ENCODE measurements around the gene ARHGEF1.

The ARHGEF1 gene

DNA sequence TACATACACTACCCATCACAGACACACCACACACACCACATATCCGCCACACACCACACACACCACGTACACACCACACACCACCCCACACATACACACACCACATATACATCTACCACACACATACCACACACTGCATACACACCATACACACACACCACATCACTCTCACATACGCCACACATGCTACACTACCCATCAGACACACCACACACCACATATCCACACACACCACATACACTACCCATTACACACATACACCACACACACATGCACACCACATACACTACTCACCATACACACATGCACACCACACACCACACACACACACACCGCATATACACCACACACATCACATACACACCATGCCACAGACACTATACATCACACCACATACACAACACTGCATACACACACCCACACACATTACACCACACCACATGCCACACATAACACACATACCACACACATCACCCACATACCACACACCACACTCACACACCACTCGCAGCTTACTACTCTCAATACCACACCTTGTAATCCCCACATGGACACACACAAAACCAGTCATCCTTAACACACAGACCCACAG is 35.8 kb downstream of the ARHGEF1 start:
- Histone ChIP-seq H3K9me3 (ENCODE audit: control insufficient read depth in 2 of 2, low read length in 2 of 2) (no peaks in the 10 kb centered on the region), H3K36me3 (ENCODE audit: control insufficient read depth in 2 of 2, insufficient read depth in 2 of 2, low read length in 2 of 2) (peaks cover 0 to 2% of the 10 kb centered on the region in 2 donors), H3K9ac (ENCODE audit: low read depth in 1 of 2, low read length in 2 of 2) (no peak overlapping the region), H3K4me3 (ENCODE audit: low read length in 2 of 2) (no peak overlapping the region), H3K4me1 (ENCODE audit: control insufficient read depth in 2 of 2, insufficient read depth in 2 of 2, low read length in 2 of 2) (peaks cover 0 to 5% of the 10 kb centered on the region in 2 donors), H3K27ac (ENCODE audit: low read depth in 2 of 2, low read length in 2 of 2) (no peak overlapping the region), H3K27me3 (ENCODE audit: control insufficient read depth in 2 of 2, insufficient read depth in 2 of 2, low read length in 2 of 2) (peaks cover 35 to 46% of the 10 kb centered on the region in 2 donors)

DNA sequence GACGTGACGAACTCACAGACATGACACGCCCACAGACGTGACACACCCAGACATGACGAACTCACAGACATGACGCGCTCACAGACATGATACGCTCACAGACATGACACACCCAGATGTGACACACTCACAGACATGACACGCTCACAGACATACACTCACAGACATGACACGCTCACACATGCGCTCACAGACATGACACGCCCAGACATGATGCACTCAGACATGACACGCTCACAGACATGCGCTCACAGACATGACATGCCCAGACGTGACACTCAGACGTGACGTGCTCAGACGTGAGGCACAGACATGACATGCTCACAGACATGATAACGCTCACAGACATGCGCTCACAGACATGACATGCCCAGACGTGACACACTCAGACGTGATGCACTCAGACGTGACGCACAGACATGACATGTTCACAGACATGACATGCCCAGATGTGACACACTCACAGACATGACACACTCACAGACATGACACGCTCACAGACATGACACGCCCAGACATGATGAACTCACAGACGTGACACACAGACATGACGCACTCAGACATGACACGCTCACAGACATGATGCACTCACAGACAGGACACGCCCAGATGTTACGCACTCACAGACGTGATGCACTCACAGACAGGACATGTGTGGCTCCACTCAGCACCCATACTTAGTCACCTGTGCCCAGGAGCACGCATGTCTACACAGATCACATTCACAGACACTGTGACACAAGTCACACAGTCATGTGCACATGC is 37.1 kb downstream of the ARHGEF1 start:
- Histone ChIP-seq H3K4me3 (ENCODE audit: low read length in 2 of 2) (no peak overlapping the region), H3K27ac (ENCODE audit: low read depth in 2 of 2, low read length in 2 of 2) (no peak overlapping the region), H3K4me1 (ENCODE audit: control insufficient read depth in 2 of 2, insufficient read depth in 2 of 2, low read length in 2 of 2) (peaks cover 0 to 4% of the 10 kb centered on the region in 2 donors), H3K9ac (ENCODE audit: low read depth in 1 of 2, low read length in 2 of 2) (no peak overlapping the region), H3K9me3 (ENCODE audit: control insufficient read depth in 2 of 2, low read length in 2 of 2) (no peaks in the 10 kb centered on the region), H3K27me3 (ENCODE audit: control insufficient read depth in 2 of 2, insufficient read depth in 2 of 2, low read length in 2 of 2) (peaks cover 31 to 43% of the 10 kb centered on the region in 2 donors), H3K36me3 (ENCODE audit: control insufficient read depth in 2 of 2, insufficient read depth in 2 of 2, low read length in 2 of 2) (peaks cover 0 to 2% of the 10 kb centered on the region in 2 donors)

DNA sequence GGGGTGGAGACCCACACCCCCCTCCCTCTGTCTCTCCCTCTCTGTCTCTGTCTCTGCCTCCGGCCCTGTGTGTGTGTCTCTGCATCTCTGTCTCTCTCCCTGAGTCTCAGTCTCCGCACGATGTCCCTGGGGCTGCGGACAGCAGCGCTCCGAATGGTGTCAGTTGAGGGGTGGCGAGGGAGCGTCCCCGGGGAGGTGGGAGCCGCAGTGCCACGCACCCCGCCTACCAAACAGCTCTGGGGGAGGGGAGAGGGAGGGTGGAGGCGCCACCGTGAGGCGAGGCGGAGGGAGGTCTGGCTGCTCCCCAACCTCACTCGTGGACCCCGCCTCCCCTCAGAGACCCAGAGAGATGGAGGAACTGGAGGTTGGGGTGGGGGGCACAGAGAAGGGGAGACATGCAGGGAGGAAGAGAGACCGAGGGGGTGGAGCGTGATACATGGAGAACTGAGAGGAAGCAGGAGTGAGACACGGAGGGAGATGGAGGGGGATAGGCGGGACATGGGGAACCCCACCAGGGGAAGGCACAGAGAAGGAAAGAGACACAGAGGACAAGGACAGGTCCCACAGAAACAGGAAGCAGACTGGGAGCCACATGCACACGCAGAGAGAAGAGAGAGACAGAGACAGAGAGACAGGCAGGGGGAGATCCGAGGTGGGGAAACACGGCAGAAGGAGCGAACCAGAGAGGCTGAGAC is 38.0 kb downstream of the ARHGEF1 start:
- H3K4me3 ChIP-seq (ENCODE audit: low read length in 2 of 2): no peak overlapping the region
- peaks cover 33 to 42% of the 10 kb centered on the region in 2 donors for H3K27me3 ChIP-seq (ENCODE audit: control insufficient read depth in 2 of 2, insufficient read depth in 2 of 2, low read length in 2 of 2)
- H3K27ac ChIP-seq (ENCODE audit: low read depth in 2 of 2, low read length in 2 of 2): no peak overlapping the region
- H3K9ac ChIP-seq (ENCODE audit: low read depth in 1 of 2, low read length in 2 of 2): no peak overlapping the region
- H3K4me1 ChIP-seq (ENCODE audit: control insufficient read depth in 2 of 2, insufficient read depth in 2 of 2, low read length in 2 of 2): no peaks in the 10 kb centered on the region
- H3K9me3 ChIP-seq (ENCODE audit: control insufficient read depth in 2 of 2, low read length in 2 of 2): no peaks in the 10 kb centered on the region
- H3K36me3 ChIP-seq (ENCODE audit: control insufficient read depth in 2 of 2, insufficient read depth in 2 of 2, low read length in 2 of 2): peaks cover 0 to 2% of the 10 kb centered on the region in 2 donors

DNA sequence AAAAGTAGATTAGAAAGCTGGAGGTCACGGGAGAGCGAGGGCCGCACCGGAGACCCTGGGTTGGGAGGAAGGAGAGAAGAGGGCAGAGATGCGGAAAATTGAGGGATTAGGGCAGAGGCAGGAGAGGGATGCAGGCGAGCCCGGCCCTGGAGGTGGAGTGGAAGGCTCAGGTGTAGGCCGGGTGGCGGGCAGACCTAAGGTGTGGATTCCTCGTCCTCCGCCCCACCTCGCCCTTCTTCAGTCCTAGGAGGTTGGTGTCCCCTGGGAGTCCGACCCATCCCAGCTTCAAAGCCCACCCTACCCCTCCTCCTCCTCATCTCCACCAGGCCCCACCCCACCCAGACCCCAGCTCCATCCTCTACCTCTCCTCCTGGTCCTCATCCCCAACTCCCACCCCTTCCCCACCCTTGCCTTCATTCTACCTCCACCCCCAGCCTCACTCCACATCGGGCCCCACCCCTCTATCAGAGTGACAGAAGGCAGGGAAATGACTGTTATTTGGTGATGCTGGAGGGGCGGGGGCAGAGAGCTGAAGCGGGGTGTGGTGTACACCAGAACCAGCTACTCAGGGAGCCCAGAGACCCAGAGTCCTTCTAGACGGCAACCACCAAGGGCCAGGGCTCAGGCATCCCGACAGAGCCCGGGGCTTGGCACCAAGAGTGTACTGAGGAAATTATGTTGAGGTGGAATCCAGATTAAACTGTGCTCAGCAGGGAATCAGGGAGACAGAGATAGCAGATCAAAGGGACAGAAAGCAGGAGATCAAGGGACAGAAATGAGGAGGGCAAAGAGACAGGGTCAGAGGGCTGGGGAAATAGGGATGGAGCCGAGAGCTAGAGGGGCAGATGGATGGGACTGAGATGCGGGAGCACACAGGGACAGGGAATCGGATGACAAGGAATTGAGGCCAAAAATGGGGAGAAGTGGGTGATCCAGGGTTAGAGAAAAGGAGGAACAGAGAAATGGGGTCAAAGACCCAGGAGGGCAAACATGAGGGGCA is 38.9 kb downstream of the ARHGEF1 start:
- no peaks in the 10 kb centered on the region for H3K36me3 ChIP-seq (ENCODE audit: control insufficient read depth in 2 of 2, insufficient read depth in 2 of 2, low read length in 2 of 2)
- no peaks in the 10 kb centered on the region for H3K9me3 ChIP-seq (ENCODE audit: control insufficient read depth in 2 of 2, low read length in 2 of 2)
- peaks cover 31 to 33% of the 10 kb centered on the region in 2 donors for H3K27me3 ChIP-seq (ENCODE audit: control insufficient read depth in 2 of 2, insufficient read depth in 2 of 2, low read length in 2 of 2)
- no peak overlapping the region for H3K4me3 ChIP-seq (ENCODE audit: low read length in 2 of 2)
- no peak overlapping the region for H3K27ac ChIP-seq (ENCODE audit: low read depth in 2 of 2, low read length in 2 of 2)
- H3K4me1 ChIP-seq (ENCODE audit: control insufficient read depth in 2 of 2, insufficient read depth in 2 of 2, low read length in 2 of 2): peaks cover 0 to 2% of the 10 kb centered on the region in 2 donors
- no peak overlapping the region for H3K9ac ChIP-seq (ENCODE audit: low read depth in 1 of 2, low read length in 2 of 2)

DNA sequence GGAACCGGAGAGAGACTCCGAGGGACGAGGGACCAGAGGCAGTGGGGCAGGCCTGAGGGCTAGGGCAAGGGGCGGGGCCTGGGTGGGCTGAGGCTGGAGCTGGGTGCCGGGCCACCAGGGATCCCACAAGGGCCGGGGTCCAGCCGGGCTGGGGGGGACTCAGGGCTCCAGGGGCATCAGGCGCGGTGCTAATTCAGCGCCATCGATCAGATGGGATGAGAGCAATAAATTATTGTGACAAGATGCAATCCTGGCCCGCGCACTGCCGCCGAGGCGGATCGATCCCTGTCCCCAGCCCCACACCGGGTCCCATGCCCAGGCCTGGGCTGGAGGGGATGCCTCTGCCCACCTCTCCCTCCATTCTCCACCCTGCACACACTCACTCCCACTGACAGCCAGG is 39.6 kb downstream of the ARHGEF1 start:
- Histone ChIP-seq H3K36me3 (ENCODE audit: control insufficient read depth in 2 of 2, insufficient read depth in 2 of 2, low read length in 2 of 2) (no peaks in the 10 kb centered on the region), H3K27me3 (ENCODE audit: control insufficient read depth in 2 of 2, insufficient read depth in 2 of 2, low read length in 2 of 2) (peaks cover 29 to 33% of the 10 kb centered on the region in 2 donors), H3K4me3 (ENCODE audit: low read length in 2 of 2) (no peak overlapping the region), H3K9me3 (ENCODE audit: control insufficient read depth in 2 of 2, low read length in 2 of 2) (no peaks in the 10 kb centered on the region), H3K4me1 (ENCODE audit: control insufficient read depth in 2 of 2, insufficient read depth in 2 of 2, low read length in 2 of 2) (peaks cover 0 to 4% of the 10 kb centered on the region in 2 donors), H3K9ac (ENCODE audit: low read depth in 1 of 2, low read length in 2 of 2) (no peak overlapping the region), H3K27ac (ENCODE audit: low read depth in 2 of 2, low read length in 2 of 2) (no peak overlapping the region)

DNA sequence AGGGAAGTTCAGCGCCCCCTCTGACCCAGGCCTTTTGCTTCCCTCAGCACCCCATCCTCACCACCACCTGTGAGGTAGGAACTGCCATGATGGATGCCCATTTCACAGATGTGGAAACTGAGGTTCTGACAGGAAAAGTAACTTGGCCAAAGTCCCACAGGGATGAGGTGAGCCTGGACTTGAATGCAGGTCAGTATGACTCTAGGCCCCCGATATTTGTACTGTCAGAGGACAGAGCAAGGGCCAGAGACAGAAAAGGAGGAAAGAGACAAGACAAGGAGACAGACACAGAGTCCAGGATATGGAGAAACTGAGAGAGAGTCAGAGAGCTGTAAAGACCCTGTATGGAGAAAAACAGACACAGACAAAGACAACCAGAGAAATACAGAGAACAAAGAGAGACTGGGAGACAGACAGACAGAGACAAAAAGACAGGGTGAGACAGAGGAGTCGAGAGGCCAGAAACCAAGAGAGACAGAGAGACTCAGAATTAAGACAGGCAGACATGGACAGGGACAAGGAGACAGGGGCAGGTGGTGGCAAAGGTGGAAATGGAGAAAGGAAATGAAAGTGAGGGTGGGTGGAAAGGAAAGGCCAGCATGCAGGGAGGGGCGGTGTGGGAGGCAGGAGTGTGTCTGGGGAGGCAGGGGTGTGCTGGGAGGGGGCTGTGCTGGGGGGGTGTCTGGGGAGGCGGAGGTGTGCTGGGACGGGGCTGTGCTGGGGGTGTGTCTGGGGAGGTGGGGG is 40.2 kb downstream of the ARHGEF1 start:
- no peak overlapping the region for H3K4me3 ChIP-seq (ENCODE audit: low read length in 2 of 2)
- H3K4me1 ChIP-seq (ENCODE audit: control insufficient read depth in 2 of 2, insufficient read depth in 2 of 2, low read length in 2 of 2): peaks cover 2 to 4% of the 10 kb centered on the region in 2 donors
- no peak overlapping the region for H3K27ac ChIP-seq (ENCODE audit: low read depth in 2 of 2, low read length in 2 of 2)
- H3K36me3 ChIP-seq (ENCODE audit: control insufficient read depth in 2 of 2, insufficient read depth in 2 of 2, low read length in 2 of 2): no peaks in the 10 kb centered on the region
- H3K9ac ChIP-seq (ENCODE audit: low read depth in 1 of 2, low read length in 2 of 2): no peak overlapping the region
- H3K27me3 ChIP-seq (ENCODE audit: control insufficient read depth in 2 of 2, insufficient read depth in 2 of 2, low read length in 2 of 2): peaks cover 24 to 33% of the 10 kb centered on the region in 2 donors
- no peaks in the 10 kb centered on the region for H3K9me3 ChIP-seq (ENCODE audit: control insufficient read depth in 2 of 2, low read length in 2 of 2)

DNA sequence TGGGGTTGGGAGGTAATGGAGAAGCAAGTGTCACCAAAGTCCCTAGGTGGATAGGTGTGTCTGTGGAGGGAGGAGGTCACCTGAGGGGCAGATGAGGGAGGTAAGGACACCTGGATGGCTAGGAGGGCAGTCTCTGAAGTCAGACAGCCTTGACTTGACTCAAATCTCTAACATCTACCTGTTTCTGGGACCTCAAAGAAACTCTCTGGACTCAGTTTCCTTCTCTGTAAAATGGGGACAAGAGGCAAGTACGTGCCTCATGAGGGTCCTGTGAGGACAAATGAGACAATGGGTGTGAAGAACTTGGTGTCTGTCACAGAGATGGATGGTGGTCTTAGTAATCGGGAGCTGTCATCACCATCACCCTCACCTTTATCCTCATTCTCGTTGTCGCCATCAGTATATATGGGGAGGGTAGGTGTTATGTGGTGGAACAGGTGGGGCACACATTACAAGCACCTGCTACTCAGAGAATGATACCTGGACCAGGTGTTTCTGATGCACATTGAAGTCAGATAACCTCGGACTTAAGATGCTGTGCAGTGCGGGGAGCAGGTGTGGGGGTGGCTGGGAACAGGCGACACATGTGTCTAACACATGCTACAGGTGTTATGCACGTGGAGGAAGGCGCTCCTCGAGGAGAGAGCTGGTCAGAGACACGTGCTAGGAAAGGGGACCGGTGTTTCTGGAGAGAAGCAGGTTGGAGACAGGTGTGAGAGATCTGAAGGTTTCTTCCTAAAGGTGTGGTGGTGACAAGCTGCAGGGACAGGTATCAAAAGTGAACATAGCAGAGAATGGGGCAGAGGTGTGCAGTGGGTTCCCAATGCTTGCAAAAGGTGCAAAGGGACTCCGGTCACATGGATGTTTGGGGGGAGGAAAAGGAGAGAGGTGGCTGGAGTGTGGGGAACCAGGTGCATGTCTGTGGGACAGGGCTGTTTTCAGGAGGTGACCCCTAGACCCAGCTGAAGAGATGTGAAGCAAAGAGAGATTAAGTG is 41.5 kb downstream of the ARHGEF1 start:
- Histone ChIP-seq H3K9me3 (ENCODE audit: control insufficient read depth in 2 of 2, low read length in 2 of 2) (no peaks in the 10 kb centered on the region), H3K27ac (ENCODE audit: low read depth in 2 of 2, low read length in 2 of 2) (no peak overlapping the region), H3K27me3 (ENCODE audit: control insufficient read depth in 2 of 2, insufficient read depth in 2 of 2, low read length in 2 of 2) (peaks cover 27 to 34% of the 10 kb centered on the region in 2 donors), H3K4me3 (ENCODE audit: low read length in 2 of 2) (no peak overlapping the region), H3K4me1 (ENCODE audit: control insufficient read depth in 2 of 2, insufficient read depth in 2 of 2, low read length in 2 of 2) (peaks cover 9 to 11% of the 10 kb centered on the region in 2 donors), H3K9ac (ENCODE audit: low read depth in 1 of 2, low read length in 2 of 2) (no peak overlapping the region), H3K36me3 (ENCODE audit: control insufficient read depth in 2 of 2, insufficient read depth in 2 of 2, low read length in 2 of 2) (no peaks in the 10 kb centered on the region)

DNA sequence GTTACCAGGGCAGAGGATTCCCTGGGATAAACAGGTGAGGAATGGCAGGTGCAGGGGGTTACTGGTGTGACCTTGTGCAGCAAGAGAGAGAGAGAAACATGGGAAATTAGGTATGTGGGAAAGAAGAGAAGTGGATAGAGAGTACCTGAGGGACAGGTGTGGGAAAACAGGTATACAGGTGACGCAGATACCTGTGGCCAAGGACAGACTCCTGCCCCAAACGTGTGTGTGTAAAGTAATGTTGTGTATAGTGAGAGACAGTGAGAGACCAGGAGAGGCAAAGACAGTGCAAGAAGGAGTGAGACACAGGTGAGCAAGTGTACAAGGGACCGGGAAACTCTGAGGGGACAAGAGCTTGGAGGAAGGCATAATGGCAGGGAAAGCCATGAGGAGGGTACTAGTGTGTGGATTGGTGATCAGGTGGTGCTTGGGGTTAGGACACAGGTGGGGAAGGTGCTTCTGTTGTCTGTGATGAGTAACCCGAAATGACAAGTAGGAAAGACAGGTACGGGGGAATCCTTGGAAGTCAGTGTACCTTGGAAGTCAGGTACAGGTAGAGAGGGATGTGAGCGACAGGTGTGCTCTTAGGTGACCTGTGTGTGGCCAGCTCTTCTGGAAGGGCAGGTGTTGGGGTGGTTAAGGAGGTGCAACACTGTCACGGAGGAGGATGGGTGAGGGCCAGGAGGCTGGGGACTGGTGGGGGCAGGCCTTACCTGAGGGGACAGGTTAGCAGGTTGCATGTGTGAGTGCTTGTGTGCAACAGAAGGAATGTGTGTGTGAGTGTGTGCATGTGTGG is 42.4 kb downstream of the ARHGEF1 start:
- H3K9ac ChIP-seq (ENCODE audit: low read depth in 1 of 2, low read length in 2 of 2): no peak overlapping the region
- peaks cover 9 to 11% of the 10 kb centered on the region in 2 donors for H3K4me1 ChIP-seq (ENCODE audit: control insufficient read depth in 2 of 2, insufficient read depth in 2 of 2, low read length in 2 of 2)
- no peaks in the 10 kb centered on the region for H3K36me3 ChIP-seq (ENCODE audit: control insufficient read depth in 2 of 2, insufficient read depth in 2 of 2, low read length in 2 of 2)
- peaks cover 25 to 34% of the 10 kb centered on the region in 2 donors for H3K27me3 ChIP-seq (ENCODE audit: control insufficient read depth in 2 of 2, insufficient read depth in 2 of 2, low read length in 2 of 2)
- no peak overlapping the region for H3K4me3 ChIP-seq (ENCODE audit: low read length in 2 of 2)
- no peak overlapping the region for H3K27ac ChIP-seq (ENCODE audit: low read depth in 2 of 2, low read length in 2 of 2)
- H3K9me3 ChIP-seq (ENCODE audit: control insufficient read depth in 2 of 2, low read length in 2 of 2): no peaks in the 10 kb centered on the region

Measured in mucosa of rectum (tissue), 2 donors.